HG02763 (cell line): ENCODE measurements around the gene NCDN.

Experiments used
- ATAC-seq: cut with Tn5 transposase; IDR thresholded peaks from one replicate; pipeline ENCODE4 v1.9.1; 2021; ENCODE audit warnings: mild to moderate bottlenecking, moderate library complexity; ENCODE audit not compliant: unreplicated experiment

Gene NCDN

DNA sequence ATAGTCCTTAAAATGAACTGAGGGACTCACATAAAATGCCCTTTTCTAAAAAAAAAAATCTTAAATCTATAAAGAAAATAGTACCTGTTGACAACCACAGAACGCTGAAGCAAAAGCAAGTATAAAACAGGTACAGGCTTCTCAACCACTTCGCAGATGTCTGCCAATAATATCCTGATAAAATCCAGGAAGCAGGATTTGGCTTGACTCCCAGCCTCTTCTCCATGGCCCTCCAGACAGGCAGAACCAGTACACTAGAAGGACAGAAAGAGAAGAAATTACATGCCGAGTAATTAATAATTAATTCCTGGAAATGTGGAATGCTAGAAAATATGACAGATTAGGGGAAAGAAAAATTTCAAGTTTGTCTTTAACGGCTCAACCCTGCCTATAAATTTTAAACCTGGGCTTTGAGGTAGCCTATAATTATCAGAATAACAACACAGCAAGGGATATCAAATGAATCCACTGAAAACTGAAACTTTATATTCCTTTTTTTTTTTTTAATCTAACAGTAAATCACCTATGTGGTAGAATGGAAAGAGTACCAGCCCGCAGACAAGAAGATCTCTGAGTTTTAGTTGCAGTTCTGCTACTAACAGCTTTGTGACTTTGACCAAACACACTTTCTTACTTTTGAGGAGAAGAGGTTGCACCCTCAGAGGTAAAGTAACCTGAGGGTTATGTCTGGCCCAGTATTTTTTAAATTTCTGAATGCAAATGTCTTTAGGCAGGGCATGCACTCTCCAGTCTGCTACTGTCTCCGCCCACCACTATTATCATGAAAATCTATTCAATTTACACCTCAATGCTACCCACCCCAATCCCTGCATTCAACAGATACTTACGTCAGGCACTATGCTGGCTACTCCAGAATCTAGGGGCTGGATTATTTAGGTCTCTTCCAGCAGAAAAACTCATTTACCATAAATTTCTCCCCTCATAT lies 3.1 kb upstream of the NCDN start:
- ATAC-seq, result no peak

DNA sequence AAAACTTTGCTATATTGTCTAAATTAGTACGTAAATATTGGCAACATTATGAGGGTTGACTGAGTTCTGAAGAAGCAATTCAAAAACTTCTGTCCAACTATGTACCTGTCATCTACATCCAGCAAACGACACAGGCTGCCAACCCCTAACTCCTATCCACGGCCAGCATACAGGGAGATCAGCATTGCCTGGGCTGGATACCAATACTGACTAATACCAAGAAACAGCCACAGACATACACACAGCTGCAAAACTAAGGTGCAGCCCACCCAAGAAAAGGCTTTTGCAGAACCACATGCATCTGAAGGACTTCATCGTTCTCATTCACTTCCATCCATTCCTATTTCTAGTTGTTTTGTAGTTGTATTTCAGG lies 2.4 kb upstream of the NCDN start:
- no peak for ATAC-seq

GRCh38 chr1:35555601-35556477 lies 1.8 kb upstream of the NCDN start:
- ATAC-seq, result no peak

DNA sequence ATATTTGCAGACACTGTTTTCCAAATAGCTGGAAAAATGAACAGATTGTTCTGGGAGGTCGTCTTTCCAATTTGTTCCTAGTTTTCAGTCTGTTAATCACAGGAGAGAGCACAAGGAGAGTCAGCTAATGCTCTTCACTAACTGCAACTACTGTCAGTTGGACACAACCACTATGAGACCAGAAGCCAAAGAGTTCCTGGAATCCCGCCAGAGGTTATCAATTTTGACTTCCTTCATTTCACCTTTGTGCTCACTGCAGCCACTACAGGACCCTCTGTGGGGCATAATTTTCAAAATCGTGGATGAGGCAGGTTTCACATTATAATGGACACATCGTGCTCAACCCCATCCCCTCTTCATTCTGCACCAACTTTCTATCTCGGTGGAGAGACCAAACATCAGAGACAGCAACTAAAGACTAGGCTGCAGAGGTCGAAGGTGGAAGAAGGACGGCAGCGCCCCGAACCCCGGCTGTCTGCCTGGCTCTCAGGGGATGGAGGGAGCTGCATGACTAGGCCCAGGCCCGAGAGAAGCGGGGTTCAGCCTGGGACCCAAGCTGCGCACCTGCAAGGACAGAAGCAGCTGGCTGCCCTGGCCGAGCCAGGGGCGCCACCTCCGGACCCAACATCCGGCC lies 998 bp upstream of the NCDN start:
- no peak for ATAC-seq

- peak; percentile 76 for ATAC-seq
Measured at GRCh38 chr1:35557118-35557610, 435 bp upstream of the NCDN start, which contains the start of gene KIAA0319L. Gene KIAA0319L (minus strand): TSS chr1:35557403. CDS start chr1:35554491, 2,912 bp downstream.

- ATAC-seq, result no peak
Measured at GRCh38 chr1:35558374-35559316, 1.0 kb downstream of the NCDN start.

DNA sequence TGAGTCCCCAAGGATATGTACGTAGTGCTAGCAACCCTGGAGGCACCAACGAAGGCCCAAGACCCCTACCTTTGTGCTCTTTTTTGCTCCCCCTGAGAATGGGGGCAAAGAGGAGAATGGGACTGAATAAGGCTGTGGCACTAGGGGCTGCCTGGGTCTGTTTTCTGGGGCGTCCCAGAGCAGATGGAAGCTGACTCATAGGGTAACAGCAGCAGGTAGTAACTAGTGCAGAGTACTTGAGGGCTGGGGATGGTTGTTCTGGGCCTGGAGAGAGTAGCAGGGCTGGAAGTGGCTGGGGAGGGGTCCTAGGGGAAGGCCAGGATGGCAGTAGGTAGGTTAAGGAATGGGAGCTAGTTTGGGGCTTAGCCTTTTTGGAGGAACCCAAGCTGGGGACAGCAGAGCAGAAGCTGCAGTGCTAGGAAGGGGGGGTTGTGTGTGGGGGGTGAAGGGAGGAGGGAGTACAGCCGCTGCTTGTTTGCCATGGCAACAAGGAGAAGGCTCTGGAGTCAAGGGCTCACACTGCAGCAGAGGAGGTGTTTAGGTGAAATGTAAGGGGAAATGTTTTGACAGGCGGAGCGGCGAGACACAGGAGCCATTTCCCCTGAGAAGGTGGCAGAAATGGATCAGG lies 1.8 kb downstream of the NCDN start:
- no peak for ATAC-seq

GRCh38 chr1:35560256-35561225 lies 2.9 kb downstream of the NCDN start:
- no peak for ATAC-seq

DNA sequence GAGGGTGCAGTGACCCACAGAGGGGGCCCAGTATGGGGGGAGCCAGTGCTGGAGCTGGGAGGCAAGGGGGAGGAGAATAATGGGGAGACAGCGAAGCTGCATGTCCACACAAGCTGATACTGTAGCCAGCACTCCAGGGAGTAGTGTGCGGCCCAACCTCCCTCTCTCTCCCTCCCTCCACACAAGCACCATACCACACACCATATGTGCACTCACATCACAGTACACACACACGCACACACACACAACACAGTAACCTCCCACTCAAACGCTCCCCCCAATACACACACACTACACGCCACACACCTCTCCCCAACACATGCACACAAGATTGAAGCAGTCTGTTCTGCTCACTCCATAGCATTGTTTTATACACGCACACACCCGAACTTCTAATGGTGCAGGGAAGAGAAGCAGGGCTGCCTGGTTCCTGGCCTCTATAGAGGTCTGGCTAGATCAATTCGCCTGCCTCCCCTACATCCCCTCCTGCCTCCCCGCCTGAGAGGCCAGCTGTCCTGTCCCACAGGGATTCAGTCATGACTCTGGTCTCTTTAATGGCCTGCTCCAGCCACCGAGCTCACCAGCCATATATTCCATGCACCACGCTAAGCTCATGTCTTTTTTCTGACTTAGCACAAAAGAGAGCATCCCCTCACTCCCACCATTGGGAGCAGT lies 3.8 kb downstream of the NCDN start:
- no peak for ATAC-seq

GRCh38 chr1:35561972-35562680 lies 4.5 kb downstream of the NCDN start:
- no peak for ATAC-seq

DNA sequence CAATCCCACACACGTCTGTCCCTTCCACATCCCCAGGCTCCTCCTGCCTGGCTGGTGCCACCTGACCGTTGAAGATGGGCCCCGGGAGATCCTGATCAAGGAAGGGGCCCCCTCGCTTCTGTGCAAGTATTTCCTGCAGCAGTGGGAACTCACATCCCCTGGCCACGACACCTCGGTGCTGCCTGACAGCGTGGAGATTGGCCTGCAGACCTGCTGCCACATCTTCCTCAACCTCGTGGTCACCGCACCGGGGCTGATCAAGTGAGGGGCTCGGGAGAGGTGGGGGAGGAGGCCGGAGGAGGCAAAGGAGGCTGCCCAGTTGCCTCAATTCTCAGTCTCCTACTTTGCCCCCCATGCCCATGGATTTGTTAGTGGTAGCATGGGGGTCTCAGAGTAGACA lies 5.6 kb downstream of the NCDN start:
- no peak for ATAC-seq

DNA sequence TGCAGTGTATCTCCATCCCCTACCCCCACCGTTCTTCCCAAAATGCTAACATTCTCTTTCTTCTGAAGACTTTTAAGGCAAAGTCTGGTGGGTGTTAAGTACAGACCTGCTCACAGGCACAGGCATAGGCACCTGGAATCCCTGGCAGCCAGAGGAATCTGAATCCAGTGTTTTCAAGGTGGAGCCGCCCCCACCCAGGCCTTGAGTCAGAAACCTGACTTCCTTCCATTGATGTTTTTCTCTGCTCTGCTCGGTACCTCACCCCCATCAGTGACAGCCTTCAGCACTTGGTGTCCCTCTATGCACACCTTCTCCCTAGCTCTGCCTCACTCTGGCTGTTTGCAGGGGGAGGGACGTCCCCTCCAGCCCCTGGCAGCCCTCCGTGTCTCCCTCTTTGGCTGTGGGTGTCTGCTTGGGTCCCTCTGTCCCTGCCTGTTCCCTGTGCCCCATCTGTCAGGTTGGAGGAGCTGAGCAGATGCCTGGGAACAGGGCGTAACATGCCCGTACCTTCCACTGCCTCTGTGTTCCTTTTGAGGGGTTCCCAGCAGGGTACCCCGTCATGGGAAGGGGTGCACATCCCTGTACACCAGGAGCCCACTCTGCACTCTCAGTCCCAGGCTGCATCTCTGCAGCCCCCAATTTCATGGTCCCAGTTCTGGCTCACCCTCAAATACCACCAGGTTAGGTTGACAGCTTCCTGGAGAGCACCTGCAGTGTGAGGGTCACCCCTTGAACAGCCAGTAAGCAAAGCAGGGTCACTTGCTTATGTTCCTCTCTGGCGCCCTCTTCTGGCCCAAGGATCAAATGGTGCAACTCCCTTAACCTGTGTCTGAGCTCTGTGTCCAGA lies 6.7 kb downstream of the NCDN start:
- no peak for ATAC-seq

- ATAC-seq, result no peak
Measured at GRCh38 chr1:35564884-35565741, 7.5 kb downstream of the NCDN start.

DNA sequence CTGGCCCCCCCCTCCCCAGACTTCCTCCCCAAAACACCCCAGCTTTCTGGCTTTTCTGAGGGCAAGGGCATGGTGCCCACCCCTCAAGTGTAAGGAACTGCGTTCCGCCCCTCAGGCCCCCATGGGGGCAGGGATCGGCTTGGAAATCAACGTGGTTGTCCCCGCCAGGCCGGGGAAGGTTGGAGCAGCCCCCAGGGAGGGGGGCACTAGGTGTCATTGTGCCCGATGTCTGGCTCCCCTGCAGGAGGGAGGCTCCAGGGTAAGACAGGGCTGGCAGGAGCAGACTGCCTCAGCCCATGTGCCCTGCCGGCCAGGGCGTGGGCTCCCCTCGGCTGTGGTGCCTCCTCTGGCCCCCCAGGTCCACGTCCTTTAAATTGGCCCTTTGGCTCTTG lies 8.1 kb downstream of the NCDN start:
- ATAC-seq, result no peak

GRCh38 chr1:35567947-35568558 lies 10.5 kb downstream of the NCDN start:
- ATAC-seq, result no peak
